ENCODE data around the gene FERMT2. TPM values are rescaled to one million over a fixed set of nuclear protein-coding genes. Genes with fewer than 3 reads are reported as not detected.

FERMT2 gene
- polyA plus RNA-seq, 1 experiment: 275 TPM

GRCh38 chr14:52824462-52824861 lies 126.4 kb downstream of the FERMT2 start:
- CTCF ChIA-PET: interaction anchor here (0.9 to 6.5 kb wide), 7 partner anchors 10 to 231 kb away, joined by 3 to 48 read pairs (median 6); no protein-coding TSS in a partner anchor

GRCh38 chr14:52821805-52822250 lies 129.0 kb downstream of the FERMT2 start:
- TF ChIP-seq CTCF (IDR thresholded peaks at IDR 0.05; ENCODE audit: insufficient read depth, low read depth, low read length): no peak
- DNase-seq (ENCODE audit: low read depth): no peak
- ChIA-PET POLR2A (no interaction called here), CTCF (interaction anchor here (0.9 to 6.5 kb wide), 3 partner anchors 102 to 233 kb away, joined by 3 to 48 read pairs (median 27); no protein-coding TSS in a partner anchor)
- Histone ChIP-seq H3K36me3 (ENCODE audit: control insufficient read depth, insufficient read depth, low read length) (no peaks in the 10 kb centered on the region), H3K27me3 (ENCODE audit: control insufficient read depth, insufficient read depth, low read length) (no peaks in the 10 kb centered on the region), H3K4me3 (ENCODE audit: low read depth, low read length) (no peak overlapping the region)

More at GRCh38 chr14:52824462-52824861, 126.4 kb downstream of the FERMT2 start:
- no peak for DNase-seq (ENCODE audit: low read depth)
- no peak for TF ChIP-seq CTCF (IDR thresholded peaks at IDR 0.05; ENCODE audit: insufficient read depth, low read depth, low read length)
- Histone ChIP-seq H3K27me3 (ENCODE audit: control insufficient read depth, insufficient read depth, low read length) (no peaks in the 10 kb centered on the region), H3K4me3 (ENCODE audit: low read depth, low read length) (no peak overlapping the region), H3K36me3 (ENCODE audit: control insufficient read depth, insufficient read depth, low read length) (no peaks in the 10 kb centered on the region)
- POLR2A ChIA-PET: no interaction called here

GRCh38 chr14:52808101-52808500 lies 142.7 kb downstream of the FERMT2 start:
- no peak for TF ChIP-seq CTCF (IDR thresholded peaks at IDR 0.05; ENCODE audit: insufficient read depth, low read depth, low read length)
- no peaks in the 10 kb centered on the region for H3K36me3 ChIP-seq (ENCODE audit: control insufficient read depth, insufficient read depth, low read length)
- H3K4me3 ChIP-seq (ENCODE audit: low read depth, low read length): no peak overlapping the region
- ChIA-PET POLR2A (no interaction called here), CTCF (interaction anchor here (0.7 kb wide), 1 partner anchor 153 kb away, joined by 3 read pairs; no protein-coding TSS in a partner anchor)
- H3K27me3 ChIP-seq (ENCODE audit: control insufficient read depth, insufficient read depth, low read length): no peaks in the 10 kb centered on the region
- no peak for DNase-seq (ENCODE audit: low read depth)

Other genes starting within 250 kb of the FERMT2 start
- 28.5 and 87.8 TPM in 2 replicates for gene PSMC6, start 243.8 kb downstream of the FERMT2 start, polyA plus RNA-seq (2011; rRNA removed)
- gene STYX, start 220.9 kb downstream of the FERMT2 start, polyA plus RNA-seq (2011; rRNA removed): 4.0 and 7.9 TPM in 2 replicates
- gene GNPNAT1, start 159.4 kb downstream of the FERMT2 start, polyA plus RNA-seq (2011; rRNA removed): 19.0 and 31.2 TPM in 2 replicates
- gene DDHD1, start 202.3 kb upstream of the FERMT2 start, polyA plus RNA-seq (2011; rRNA removed): 4.1 and 7.6 TPM in 2 replicates